Upper lobe of right lung (tissue), 1 donor: ENCODE results near the gene TPX2. TPM values are rescaled to one million over a fixed set of nuclear protein-coding genes. Genes with fewer than 3 reads are reported as not detected.

Experiments
- ATAC-seq: fragments of 200-7000 bp; cut with Tn5 transposase; one replicate; pipeline ENCODE4 v1.9.1; 2020; ENCODE audit warnings: mild to moderate bottlenecking, moderate library complexity
- DNase-seq: peaks from one replicate; pipeline ENCODE4 v3.0.0-alpha.2; 2020
- H3K27ac ChIP-seq: fragments of 200-600 bp; one replicate; pipeline ENCODE4 v1.8.0; 2022
- H3K27me3 ChIP-seq: fragments of 200-600 bp; one replicate; pipeline ENCODE4 v1.8.0; 2022; ENCODE audit warnings: mild to moderate bottlenecking
- H3K36me3 ChIP-seq: fragments of 200-600 bp; one replicate; pipeline ENCODE4 v1.8.0; 2022
- H3K4me1 ChIP-seq: fragments of 200-600 bp; one replicate; pipeline ENCODE4 v1.8.0; 2022
- H3K4me3 ChIP-seq: fragments of 200-600 bp; one replicate; pipeline ENCODE4 v1.8.0; 2022; ENCODE audit warnings: mild to moderate bottlenecking
- H3K9me3 ChIP-seq: fragments of 200-600 bp; one replicate; pipeline ENCODE4 v1.8.0; 2022
- CTCF ChIP-seq: fragments of 200-600 bp; IDR thresholded peaks from one replicate; pipeline ENCODE4 v1.8.0; 2022; ENCODE audit warnings: antibody characterized with exemption
- intact Hi-C: fragments of 100-400 bp; cut with DNase I; formaldehyde crosslinking; loops from one replicate; pipeline ENCODE4 v1.11.0; 2022
- total RNA-seq: library from RNA; stranded (reverse); fragmentation: NEBNext Ultra II Directional; extraction: Animal tissue kit (Norgen Biotek cat#: 25700); gene quantifications from one replicate; pipeline ENCODE4 v1.2.1, GENCODE V29; 2021
- donor health status: DM: no; HTN: yes; CAD: no; lungs with severe emphysema.

The TPX2 gene
- total RNA-seq, 1 donor from 2014 or later: 1.6 TPM

- H3K4me1 ChIP-seq: peaks cover 4% of the 10 kb centered on the region
Observed at GRCh38 chr20:31844737-31845299, 105.7 kb downstream of the TPX2 start.

GRCh38 chr20:31845300-31845863 is 106.3 kb downstream of the TPX2 start, which contains the start of gene FOXS1:
FOXS1 (minus strand) TSS chr20:31845604; CDS start chr20:31845542, 62 bp downstream.
- Histone ChIP-seq H3K9me3 (no peaks in the 10 kb centered on the region), H3K4me1 (peaks cover 4% of the 10 kb centered on the region), H3K4me3 (peak within 1 kb of the TSS; percentile 31), H3K27ac (peak within 1 kb of the TSS; percentile 36), H3K27me3 (peaks cover 10% of the 10 kb centered on the region), H3K36me3 (no peaks in the 10 kb centered on the region)
- ATAC-seq (no peak), DNase-seq (no peak)
- intact Hi-C loops: no loop called here
- no peak for TF ChIP-seq CTCF

More at GRCh38 chr20:31844737-31845299, 105.7 kb downstream of the TPX2 start:
- Histone ChIP-seq H3K27me3 (peaks cover 6% of the 10 kb centered on the region), H3K9me3 (no peaks in the 10 kb centered on the region), H3K36me3 (no peaks in the 10 kb centered on the region), H3K27ac (peak overlapping the region; percentile 36), H3K4me3 (peak overlapping the region; percentile 31)
- ATAC-seq (no peak), DNase-seq (no peak)
- TF ChIP-seq CTCF: no peak
- intact Hi-C loops: no loop called here

- no peak overlapping the region for H3K4me3 ChIP-seq
- H3K27me3 ChIP-seq: peaks cover 20% of the 10 kb centered on the region
- ATAC-seq (no peak), DNase-seq (no peak)
- TF ChIP-seq CTCF: no peak
- no peaks in the 10 kb centered on the region for H3K36me3 ChIP-seq
- H3K9me3 ChIP-seq: no peaks in the 10 kb centered on the region
- no peak overlapping the region for H3K27ac ChIP-seq
- H3K4me1 ChIP-seq: no peaks in the 10 kb centered on the region
- intact Hi-C loops: no loop called here
Observed at GRCh38 chr20:31846793-31847138, 107.7 kb downstream of the TPX2 start.

GRCh38 chr20:31848088-31848999 is 109.3 kb downstream of the TPX2 start:
- no peak for TF ChIP-seq CTCF
- Histone ChIP-seq H3K27ac (no peak overlapping the region), H3K9me3 (no peaks in the 10 kb centered on the region), H3K4me3 (no peak overlapping the region), H3K27me3 (peaks cover 20% of the 10 kb centered on the region), H3K36me3 (no peaks in the 10 kb centered on the region), H3K4me1 (no peaks in the 10 kb centered on the region)
- ATAC-seq (no peak), DNase-seq (no peak)
- intact Hi-C loops: no loop called here

GRCh38 chr20:31849306-31849930 is 110.3 kb downstream of the TPX2 start:
- H3K27ac ChIP-seq: no peak overlapping the region
- intact Hi-C loops: no loop called here
- H3K36me3 ChIP-seq: no peaks in the 10 kb centered on the region
- peaks cover 20% of the 10 kb centered on the region for H3K27me3 ChIP-seq
- H3K4me1 ChIP-seq: no peaks in the 10 kb centered on the region
- ATAC-seq (no peak), DNase-seq (no peak)
- no peak overlapping the region for H3K4me3 ChIP-seq
- TF ChIP-seq CTCF: no peak
- H3K9me3 ChIP-seq: no peaks in the 10 kb centered on the region

Other genes with a start within 250 kb of the TPX2 start
- gene HM13, start 224.8 kb upstream of the TPX2 start, total RNA-seq: 169 TPM
- 515 TPM for gene ID1, start 134.0 kb upstream of the TPX2 start, total RNA-seq
- 19.1 TPM for gene COX4I2, start 101.4 kb upstream of the TPX2 start, total RNA-seq
- gene BCL2L1, start 16.4 kb upstream of the TPX2 start, total RNA-seq: 174 TPM
- not detected for gene MYLK2, start 80.1 kb downstream of the TPX2 start, total RNA-seq
- gene FOXS1, start 106.3 kb downstream of the TPX2 start, total RNA-seq: 3.3 TPM
- gene DUSP15, start 131.2 kb downstream of the TPX2 start, total RNA-seq: 2.4 TPM
- 0.49 TPM for gene TTLL9, start 131.3 kb downstream of the TPX2 start, total RNA-seq
- gene PDRG1, start 212.8 kb downstream of the TPX2 start, total RNA-seq: 8.0 TPM
- gene XKR7, start 228.9 kb downstream of the TPX2 start, total RNA-seq: 0.09 TPM